HG02943 (cell line): ENCODE measurements around the gene NGEF.

Source experiments
- ATAC-seq: cut with Tn5 transposase; IDR thresholded peaks from one replicate; pipeline ENCODE4 v1.9.1; 2021; ENCODE audit warnings: mild to moderate bottlenecking, low read depth, moderate library complexity; ENCODE audit not compliant: unreplicated experiment

Gene NGEF

DNA sequence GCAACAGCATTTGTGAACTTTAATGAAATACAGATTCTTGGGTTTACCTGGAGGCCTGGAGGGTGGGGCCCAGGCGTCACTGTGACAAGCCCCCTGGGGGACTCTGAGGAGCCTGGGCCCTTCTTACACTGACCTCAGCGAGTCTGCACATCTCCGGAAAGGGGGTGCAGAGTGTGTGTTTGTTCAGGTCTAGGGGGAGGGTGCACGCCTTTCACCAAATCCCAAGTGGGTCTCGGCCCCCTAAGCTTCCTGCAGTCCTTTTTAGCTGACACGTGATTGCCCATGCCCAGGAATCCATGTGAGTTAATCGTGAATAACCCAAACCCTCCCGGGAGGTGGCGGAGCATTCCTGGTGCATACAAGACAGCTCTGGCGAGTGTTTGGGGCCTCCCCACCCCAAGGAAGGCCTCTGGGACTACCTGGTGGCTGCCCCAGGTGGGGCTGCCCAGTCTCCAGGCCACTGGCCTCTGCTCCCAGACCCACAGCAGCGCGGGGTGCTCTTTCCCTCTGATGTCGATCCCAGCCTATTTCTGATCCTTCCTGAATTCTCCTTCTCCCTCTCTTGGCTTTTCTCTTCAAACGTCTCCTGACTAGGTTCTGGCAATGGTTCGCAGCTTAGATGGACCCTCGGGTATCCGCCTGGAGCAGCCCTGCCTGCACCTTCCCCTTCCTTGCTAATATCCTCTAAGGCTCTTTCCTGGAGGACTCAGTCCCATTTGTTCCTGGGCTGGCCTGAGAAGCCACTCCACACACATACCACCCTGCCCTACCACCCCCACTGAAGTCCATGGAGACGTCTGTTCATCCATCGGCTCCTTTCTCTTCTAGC lies 10.0 kb downstream of the NGEF start:
- no peak for ATAC-seq

DNA sequence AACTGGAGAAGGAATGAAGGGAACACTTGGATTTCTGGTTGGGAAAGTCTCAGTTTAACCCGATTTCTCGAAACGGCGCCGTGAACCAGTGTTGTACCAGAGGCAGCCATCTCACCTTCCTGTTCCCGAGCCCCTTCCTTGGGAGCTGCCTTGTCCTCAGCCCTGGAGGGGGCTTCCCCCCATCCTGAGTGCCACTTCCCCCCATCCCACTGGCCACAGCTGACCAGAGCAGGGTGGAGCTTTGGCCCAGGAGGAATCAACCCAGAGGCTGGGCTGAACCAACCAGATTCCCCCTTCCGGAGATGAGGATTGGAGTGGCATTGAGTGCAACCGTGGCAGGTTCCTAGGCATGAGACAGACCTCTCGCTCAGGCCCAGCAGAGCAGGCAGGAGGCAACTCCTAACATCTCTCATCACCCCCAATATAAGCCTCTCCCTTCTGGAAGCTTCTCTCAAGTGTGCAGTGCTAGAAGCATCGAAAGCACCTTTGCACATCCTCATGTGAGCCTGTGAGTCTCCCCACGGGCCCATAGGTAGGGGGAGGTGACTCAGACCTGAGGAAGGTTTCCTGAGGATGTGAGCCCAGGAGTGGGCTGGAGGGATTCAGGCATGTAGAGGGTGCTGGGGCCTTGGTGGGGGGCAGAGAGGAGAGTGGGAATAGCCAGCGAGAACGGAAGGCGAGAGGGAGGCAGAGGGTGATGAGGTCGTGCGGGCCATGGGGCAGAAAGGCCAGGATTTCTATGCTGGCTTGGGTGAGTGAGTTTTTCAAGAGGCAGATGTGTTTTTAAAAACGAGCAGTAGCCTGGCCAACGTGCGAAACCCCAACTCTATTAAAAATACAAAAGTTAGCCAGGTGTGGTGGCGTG lies 11.9 kb downstream of the NGEF start:
- no peak for ATAC-seq

DNA sequence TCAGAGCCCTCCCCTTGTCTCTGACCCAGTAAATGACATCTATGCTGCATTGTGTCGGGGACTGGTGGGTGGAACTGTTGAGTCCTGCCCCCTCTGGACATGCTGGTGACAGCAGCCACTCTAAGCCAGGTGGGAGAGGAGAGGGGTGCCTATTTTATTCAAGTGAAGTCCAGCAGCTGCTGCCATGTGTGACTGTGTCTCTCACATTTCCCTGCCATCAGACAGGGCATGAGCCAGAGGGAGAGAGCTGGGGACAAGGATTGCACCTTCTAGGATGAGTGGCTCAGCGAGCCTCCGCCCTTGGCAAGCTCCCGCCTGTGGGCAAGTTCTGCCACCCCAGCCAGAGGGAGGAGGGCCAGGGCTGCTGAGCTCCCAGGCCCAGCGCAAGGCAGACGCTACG lies 13.7 kb downstream of the NGEF start:
- ATAC-seq = no peak

DNA sequence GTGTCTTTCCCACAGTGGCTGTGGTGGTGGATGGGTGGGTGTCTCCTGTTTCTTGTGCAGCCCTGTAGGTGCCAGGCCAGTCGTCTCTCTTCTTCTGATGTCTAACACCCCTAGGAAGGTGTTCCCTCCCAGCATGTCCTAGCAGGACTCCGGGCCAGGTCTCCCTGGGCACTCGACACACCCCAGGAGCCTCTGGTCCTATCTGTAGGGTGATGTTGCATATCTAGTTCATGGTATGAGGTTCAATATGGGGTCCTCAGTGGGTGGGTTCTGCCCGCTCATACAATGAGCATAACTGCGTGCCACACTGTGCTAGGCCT lies 14.4 kb downstream of the NGEF start:
- no peak for ATAC-seq

DNA sequence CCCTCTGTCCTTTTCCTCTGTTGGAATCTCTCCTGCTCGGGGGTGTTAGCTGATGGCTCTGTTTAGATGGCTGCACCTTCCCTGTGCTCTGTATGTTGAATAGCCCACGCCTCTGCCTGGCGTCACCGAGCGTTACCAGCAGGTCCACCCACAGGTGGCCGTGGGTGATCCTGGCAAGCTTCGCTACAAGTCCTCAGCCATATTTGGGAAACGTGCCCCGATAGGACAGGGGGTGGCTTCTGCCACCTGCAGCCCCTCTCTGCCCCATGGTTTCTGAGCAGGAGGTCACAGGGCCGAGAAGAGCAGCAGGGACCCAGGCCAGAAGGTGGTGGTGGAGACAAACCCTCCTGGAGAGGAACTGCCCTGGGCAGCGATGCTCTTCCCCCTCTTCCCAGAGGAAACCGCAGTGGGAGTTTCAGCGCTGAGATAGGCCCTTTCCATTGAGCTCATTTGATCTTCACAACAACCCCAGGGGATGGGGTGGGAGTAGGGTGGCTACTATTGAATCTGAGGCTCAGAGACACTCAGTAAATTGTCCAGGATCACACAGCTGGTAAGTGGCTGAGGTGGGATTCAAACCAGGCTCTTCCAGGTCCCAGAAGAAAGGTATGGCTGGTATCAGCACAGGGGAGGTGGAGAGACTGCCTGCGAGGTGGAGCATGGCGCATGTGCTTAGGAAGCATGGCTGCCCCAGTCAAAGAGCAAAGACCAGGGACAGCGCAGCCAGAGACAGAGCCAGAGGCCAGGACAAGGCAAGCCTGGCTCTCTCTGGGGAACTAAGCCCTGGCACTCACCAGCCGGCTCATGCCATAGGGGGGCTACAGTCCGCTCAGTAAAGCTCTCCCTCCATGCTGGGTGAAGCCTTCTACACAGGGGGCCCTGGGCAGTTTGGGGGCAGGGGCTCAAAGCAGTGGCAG lies 15.0 kb downstream of the NGEF start:
- ATAC-seq = no peak

DNA sequence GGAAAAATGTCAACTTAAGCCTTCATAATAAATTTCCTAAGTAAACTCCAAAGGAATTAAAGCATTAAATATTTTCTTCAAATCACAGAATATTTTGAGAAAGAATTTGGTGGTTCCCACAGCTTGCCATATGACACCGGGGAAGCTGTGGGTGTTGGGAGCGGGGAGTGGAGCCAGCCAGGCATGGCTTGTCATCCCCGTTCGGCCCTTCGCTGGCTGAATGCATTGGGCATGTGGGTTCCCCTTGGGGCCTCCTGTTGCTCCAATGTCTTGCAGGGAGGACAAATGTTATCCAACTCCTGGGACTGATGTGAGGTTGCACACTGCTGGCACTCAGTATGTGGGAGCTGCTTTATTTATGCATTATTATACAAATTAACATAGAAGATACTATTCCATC lies 18.6 kb downstream of the NGEF start:
- no peak for ATAC-seq

DNA sequence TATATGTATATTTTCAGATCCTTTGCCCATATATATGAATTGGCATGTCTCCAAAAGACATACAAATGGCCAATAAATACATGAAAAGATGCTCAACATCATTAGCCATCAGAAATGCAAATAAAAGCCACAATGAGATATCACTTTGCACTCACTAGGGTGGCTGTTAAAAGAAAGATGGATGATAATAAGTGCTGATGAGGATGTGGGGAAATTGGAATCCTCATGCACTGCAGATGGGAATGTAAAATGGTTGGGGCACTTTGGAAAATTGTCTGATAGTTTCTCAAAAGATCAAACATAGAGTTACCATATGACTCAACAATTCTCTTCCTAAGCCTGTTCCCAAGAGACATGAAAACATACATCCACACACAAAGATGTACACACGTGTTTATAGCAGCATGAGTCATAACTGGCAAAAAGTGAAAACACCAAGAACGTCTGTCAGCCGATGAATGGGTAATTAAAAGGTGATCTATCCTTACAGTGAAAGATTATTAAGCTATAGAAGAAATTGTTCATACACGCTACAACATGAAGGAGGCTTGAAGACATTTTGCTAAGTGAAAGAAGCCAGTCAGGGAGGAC lies 19.7 kb downstream of the NGEF start:
- no peak for ATAC-seq

DNA sequence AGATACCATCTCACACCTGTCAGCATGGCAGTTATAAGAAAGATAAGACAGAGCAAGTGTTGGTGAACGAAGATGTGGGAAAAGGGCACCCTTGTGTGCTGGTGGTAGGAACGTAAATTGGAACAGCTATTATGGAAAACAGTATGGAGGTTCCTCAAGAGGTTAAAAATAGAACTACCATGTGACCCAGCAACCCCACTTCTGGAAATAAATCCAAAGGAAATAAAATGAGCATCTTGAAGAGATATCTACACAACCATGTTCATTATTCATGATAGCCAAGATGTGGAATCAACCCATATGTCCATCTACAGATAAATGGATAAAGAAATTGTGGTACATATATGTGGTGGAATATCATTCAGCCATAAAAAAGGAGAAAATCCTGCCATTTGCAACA lies 26.9 kb downstream of the NGEF start:
- no peak for ATAC-seq

DNA sequence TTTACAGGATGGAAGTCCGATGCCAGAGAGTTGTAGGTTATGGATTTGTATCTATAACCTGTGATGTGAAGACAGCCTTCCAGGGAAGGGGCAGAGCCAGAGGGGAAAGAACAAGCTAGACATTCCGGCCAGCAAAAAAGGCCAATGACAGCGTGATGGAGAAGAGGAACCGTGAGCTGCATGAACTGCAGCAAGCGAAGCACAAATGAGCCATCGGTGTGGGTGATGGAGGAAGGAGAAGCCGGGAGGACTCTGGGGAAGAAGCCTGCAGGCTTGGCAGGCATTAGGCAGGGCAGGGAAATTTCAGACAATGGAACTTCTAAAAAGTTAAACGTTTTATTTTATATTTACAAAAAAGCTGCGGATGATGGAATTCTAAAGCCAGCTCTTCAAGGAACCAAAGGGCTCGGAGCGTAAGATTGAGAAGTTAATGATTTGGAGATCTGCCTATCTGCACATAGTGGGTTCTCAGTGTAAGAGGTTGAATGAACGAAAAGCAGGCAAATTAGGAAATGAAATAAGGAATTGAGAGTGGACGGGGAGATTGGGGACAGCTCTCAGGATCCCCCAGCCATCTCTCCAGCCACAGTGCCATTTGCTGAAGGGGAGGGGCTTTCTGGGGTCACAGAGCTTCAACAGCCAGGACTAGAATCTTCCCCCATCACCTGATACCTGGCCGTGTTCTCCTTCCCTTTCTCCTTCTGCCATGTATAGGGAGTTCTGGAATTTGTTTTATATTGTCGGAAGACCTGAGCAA lies 28.4 kb downstream of the NGEF start:
- ATAC-seq = no peak

DNA sequence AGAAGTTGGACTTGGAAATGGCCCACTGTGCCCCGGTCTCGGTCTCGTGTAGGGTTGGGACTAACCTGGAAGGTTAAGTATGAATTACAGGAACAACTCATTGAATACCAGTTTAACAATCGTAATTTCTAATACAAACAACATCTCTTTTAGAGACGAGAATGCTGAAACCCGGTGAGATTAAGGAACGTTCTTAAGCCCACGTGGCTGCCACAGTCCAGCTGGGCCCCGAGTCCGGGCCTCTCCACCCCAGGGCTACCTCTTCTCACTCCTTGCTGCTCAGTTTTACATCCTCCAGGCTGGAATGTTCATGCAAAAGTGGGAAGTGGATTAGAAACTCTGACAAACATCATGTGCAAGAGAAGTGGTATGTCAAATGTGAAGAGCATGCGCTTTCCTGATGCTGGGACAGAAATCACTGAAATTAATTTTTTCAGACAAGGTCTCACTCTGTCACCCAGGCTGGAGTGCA lies 29.4 kb downstream of the NGEF start:
- ATAC-seq = no peak

DNA sequence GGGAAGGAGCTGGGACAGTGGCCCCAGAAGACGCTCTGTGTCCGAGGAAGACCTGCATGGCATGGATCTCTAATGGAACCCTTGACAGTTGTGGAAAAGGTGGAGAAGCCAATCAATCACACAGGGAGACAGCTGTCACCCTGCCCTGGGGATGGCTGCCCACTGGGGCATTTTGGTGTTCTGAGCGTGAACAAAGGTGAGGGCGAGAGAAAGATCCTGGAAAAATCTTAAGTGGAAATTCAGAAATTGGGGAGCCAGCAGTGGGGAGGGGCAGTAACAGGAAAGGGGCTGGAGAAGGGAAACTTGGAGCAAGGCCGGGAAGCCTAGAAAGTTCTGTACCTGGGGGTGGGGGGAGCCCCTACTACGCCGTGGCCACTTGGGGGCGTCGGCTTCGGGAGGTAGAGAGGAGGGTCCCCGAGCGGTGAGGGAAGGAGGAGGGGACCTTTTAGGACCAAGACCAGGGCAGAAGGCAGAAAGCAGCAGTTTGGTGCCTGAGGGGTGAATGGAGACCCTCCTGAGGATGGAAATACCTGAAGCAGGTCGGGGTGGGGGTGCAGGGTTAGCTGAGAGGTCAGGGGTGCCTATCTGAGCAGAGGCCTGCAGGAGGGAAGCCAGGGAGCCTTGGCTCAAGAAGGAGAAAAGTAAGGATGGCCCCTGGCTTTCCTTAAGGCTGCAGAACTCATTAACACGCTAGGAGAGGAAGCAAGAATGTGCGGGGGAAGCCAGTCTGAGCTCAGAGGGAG lies 30.0 kb downstream of the NGEF start:
- no peak for ATAC-seq

DNA sequence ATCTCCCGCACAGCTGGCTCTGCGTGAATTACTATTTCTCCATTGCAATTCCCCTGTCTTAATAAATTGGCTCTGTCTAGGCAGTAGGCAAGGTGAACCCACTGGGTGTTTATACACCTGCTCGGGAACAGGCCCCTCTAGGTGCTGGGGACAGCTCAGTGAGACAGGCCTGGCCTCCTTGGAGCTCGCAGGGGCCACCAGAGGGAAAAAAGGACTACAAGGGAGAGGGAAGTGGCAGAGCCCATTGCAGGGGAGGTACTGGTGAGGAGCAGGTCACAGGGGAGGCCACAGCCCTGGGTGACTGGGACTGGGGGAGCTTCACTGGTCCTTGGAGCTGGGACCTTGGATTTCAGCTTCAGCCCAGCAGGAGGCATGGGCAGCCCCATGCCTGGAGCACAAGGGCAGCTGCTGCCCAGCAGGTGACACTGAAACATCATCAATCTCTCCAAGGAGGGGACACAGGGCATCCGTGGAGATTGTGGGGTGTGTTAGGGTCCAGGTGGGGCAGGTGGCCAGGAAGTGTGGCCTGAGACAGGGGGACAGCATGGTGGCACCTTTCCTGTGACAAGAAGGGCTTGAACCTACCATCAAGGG lies 31.2 kb downstream of the NGEF start:
- no peak for ATAC-seq

DNA sequence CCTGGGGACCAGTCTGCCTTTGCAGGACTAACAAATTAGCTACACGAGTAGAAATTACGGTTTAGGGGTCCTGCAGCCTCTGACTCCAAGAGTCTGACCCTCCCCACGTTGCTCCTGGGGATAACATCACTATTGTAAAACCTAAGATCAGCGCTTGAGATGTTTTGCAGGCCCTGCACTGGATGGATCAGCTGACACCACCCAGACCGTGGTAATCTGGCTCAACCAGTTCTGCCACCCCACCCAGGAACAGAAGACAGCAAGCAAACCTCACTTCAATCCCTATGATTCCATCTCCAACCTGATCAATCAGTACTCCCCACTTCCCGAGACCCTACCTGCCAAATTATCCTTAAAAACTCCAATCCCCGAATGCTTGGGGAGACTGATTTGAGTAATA lies 31.7 kb downstream of the NGEF start:
- ATAC-seq = no peak

DNA sequence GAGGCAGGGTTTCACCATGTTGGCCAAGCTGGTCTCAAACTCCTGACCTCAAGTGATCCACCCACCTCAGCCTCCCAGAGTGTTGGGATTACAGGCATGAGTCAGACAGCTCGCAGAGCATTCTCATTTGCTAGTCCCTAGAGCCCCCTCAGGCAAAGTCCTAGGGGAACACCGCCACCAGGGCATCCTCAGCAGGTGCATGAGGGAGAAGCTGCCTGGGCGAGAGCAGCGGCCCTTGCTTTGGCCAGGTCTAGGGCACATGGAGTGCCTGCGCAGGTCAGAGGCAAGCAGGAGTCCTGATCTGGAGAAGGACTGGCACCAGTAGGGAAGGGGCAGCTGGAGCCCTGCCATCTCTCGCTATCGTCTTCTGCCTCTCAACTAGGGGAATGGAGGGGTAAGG lies 32.4 kb downstream of the NGEF start:
- no peak for ATAC-seq

DNA sequence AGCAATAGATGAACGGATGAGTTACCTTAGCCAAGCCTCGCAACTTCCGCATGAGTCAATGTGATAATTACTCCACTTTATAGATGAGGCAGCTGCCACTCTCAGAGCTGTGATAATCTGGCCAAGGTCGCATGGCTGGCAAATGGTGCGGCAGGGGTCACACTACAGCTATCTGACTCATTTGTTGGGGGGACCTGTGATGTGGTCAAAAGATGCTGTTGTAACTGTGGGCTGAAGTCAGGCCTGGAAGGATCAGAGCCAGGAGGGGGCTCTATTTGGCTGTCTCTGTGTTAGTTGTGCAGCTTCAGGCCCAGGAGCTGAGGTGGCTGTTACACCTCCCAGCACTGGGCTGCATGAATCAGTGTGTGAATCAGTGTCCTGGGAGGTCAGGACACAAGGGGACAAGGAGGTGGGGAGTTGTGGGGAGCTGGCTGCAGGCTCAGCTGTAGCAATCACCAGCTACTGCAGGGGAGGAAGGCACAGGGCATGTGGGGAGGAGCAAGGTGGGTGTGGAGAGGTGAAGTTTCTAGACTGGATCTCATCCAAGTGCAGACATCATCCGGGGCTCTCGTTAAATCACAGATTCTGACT lies 33.1 kb downstream of the NGEF start:
- no peak for ATAC-seq

DNA sequence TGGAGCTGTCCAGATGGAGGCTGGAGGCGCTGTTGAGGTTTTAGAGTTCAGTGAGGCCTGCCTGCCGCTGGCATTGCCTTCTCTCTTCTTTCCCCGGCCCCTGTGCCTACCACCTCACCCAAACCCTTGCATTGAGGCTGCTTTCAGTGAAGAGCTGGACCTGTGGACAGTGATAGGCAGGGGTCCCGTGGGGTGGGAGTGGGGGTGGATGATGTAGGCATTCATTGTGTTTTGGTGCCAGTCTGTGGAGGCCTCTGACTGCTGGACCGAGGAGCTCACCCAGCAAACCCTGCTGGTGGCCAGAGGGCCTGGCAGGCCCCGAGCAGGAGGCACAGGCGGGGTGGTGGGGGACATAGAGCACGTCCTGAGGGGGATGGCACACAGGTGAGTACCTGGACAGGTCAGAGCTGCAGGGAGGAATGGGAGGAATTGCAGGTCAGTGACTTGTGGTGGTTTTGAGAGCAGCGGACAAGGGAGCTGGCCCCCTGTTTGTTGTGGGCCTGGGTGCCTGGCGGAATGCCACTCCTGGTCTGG lies 35.6 kb downstream of the NGEF start:
- no peak for ATAC-seq

DNA sequence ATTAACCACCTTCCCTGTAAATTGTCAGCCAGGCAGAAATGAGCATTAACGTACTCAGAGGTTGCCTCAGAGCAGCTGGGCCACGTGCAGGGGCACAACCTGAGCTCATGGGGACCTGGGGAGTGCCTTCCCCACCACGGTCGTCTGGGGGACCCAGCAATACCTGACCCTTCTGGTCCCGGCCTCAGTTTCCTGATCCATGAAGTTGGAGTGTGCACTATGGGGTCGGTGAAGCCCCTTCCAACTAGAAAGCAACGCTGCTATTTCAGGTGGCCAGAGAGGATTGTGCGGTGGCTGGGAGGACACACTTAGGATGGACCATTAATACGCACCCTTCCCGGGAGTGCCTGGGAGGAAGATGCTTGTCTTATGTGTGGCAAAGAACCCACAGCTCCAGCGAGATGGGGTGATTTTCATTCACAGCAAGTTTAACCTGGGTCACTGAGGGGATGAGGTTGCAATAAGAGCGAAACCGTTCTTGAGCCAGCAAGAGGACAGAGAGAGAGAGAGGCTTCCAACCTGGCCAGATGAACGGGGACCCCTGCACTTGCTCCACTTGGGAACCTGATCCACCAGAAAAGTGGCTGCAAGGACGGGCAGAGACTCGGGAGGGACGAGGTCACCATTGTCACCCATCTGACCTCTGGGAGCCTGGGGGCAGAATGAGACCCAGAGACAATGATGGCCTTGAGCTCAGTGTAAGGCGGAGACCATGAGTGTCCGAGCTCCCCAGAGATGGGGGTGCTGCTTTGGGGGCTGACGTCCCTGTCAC lies 36.2 kb downstream of the NGEF start:
- ATAC-seq = no peak
